K562 (cell line): ENCODE data around the gene SNX27. TPM values are rescaled to one million over a fixed set of nuclear protein-coding genes. Genes with fewer than 3 reads are reported as not detected.
A peak's percentile ranks its signal among the peaks of the same experiment; 100 is the strongest.

Experiments used
- ATF1 ChIP-seq, 2 experiments: fragments of 450-650 bp in 1 of 2; IDR thresholded peaks; 2 replicates each; pipeline ENCODE4 v1.6.1; 2016; ENCODE audit warnings: missing compliant biosample characterization in 1 of 2, missing genetic modification characterization in 1 of 2
- ATF7 ChIP-seq: fragments of 450-650 bp; IDR thresholded peaks from 2 replicates; pipeline ENCODE4 v1.7.1; 2014; ENCODE audit warnings: mild to moderate bottlenecking, moderate library complexity
- BRCA1 ChIP-seq, 2 experiments: fragments of 450-650 bp in 1 of 2; sonication (generic) in 1 of 2; formaldehyde crosslinking in 1 of 2; IDR thresholded peaks; 2 replicates each; pipeline versions ENCODE4 v1.5.0 to v1.6.1; 2017 to 2020; ENCODE audit warnings: mild to moderate bottlenecking in 1 of 2, missing genetic modification reagents in 1 of 2
- CREB3L1 ChIP-seq: fragments of 450-650 bp; IDR thresholded peaks from 2 replicates; pipeline ENCODE4 v1.6.1; 2014; ENCODE audit warnings: low read depth, mild to moderate bottlenecking, moderate library complexity, borderline replicate concordance
- DMBX1 ChIP-seq: fragments of 250-450 bp; sonication (Bioruptor Pico); IDR thresholded peaks from 2 replicates; pipeline ENCODE4 v1.8.0; 2022; ENCODE audit warnings: inconsistent platforms, mild to moderate bottlenecking, moderate library complexity, borderline replicate concordance
- EGR1 ChIP-seq: fragments of 450-650 bp; conservative IDR thresholded peaks from 2 replicates; pipeline ENCODE4 v1.6.1; 2017; ENCODE audit warnings: mild to moderate bottlenecking
- ETV1 ChIP-seq: fragments of 450-650 bp; conservative IDR thresholded peaks from 2 replicates; pipeline ENCODE4 v1.6.1; 2016; ENCODE audit warnings: missing genetic modification characterization, control low read depth, low read depth, missing compliant biosample characterization
- FOXP1 ChIP-seq: sonication (generic); formaldehyde crosslinking; IDR thresholded peaks from 2 replicates; pipeline ENCODE4 v1.8.0; 2022; ENCODE audit warnings: mild to moderate bottlenecking, missing genetic modification reagents
- MAFF ChIP-seq: IDR thresholded peaks from 2 replicates; pipeline ENCODE4 v1.6.1; 2012; ENCODE audit warnings: low read length, improper control_type of control experiment
- POLR2AphosphoS5 ChIP-seq: IDR thresholded peaks from 2 replicates; pipeline ENCODE4 v1.6.1; 2011; ENCODE audit warnings: mild to moderate bottlenecking, low read depth, low read length, moderate library complexity; ENCODE audit not compliant: control insufficient read depth, insufficient read depth
- PREB ChIP-seq: sonication (generic); formaldehyde crosslinking; IDR thresholded peaks from 2 replicates; pipeline ENCODE4 v1.8.1; 2023; ENCODE audit warnings: mild to moderate bottlenecking, missing genetic modification reagents
- SUPT5H ChIP-seq: fragments of 450-650 bp; IDR thresholded peaks from 2 replicates; pipeline ENCODE4 v1.6.1; 2016
- XRCC5 ChIP-seq: fragments of 200-400 bp; formaldehyde crosslinking; IDR thresholded peaks from 2 replicates; pipeline ENCODE4 v1.6.1; 2017; ENCODE audit warnings: low read depth, mild to moderate bottlenecking, low read length
- YY1 ChIP-seq, 3 experiments: IDR thresholded peaks; 2 replicates each; pipeline ENCODE4 v1.6.1; 2011; ENCODE audit warnings: low read length in 2 of 3, mild to moderate bottlenecking in 2 of 3, moderate library complexity in 2 of 3, borderline replicate concordance in 1 of 3, control low read depth in 1 of 3, low read depth in 1 of 3; ENCODE audit not compliant: insufficient read depth in 3 of 3, insufficient replicate concordance in 2 of 3, control insufficient read depth in 1 of 3, insufficient read length in 1 of 3; ENCODE audit errors: extremely low read depth in 1 of 3
- ZNF408 ChIP-seq: fragments of 250-450 bp; sonication (Bioruptor Pico); IDR thresholded peaks from 2 replicates; pipeline ENCODE4 v1.4.0; 2020; ENCODE audit warnings: low read depth, mild to moderate bottlenecking, moderate library complexity
- ZNF431 ChIP-seq: sonication (generic); formaldehyde crosslinking; IDR thresholded peaks from 2 replicates; pipeline ENCODE4 v1.8.0; 2022; ENCODE audit warnings: mild to moderate bottlenecking, missing genetic modification reagents
- ZNF644 ChIP-seq: fragments of 200-800 bp; sonication (Bioruptor generic); IDR thresholded peaks from 2 replicates; pipeline ENCODE4 v1.6.1; 2016; ENCODE audit warnings: low read depth, missing genetic modification characterization, missing compliant biosample characterization
- polyA plus RNA-seq, 8 experiments: library from polyadenylated mRNA; depleted of rRNA in 4 of 8; stranded (reverse) in 5 of 8; unstranded in 3 of 8; fragments of >200 nt; fragmentation: Nextera tagmentation in 2 of 8; fragmentation: Illumina TruSeq in 1 of 8; extraction: Ambion mirVana in 2 of 8; extraction: Trizol in 1 of 8; gene quantifications; 2 replicates each; pipeline versions ENCODE4 v1.2.1 to v1.2.3, GENCODE V29; 2011 to 2014; ENCODE audit warnings: inconsistent platforms in 1 of 8, missing spikeins in 1 of 8
- total RNA-seq, 7 experiments: library from RNA; depleted of rRNA in 6 of 7; stranded (reverse); fragments of >200 nt in 6 of 7; fragmentation: Illumina TruSeq in 2 of 7; extraction: Trizol in 2 of 7; gene quantifications; 2 replicates each; pipeline versions ENCODE4 v1.2.1 to v1.2.3, GENCODE V29; 2011 to 2021; ENCODE audit warnings: low replicate concordance in 1 of 7

The SNX27 gene
- total and polyA plus RNA-seq, 9 of the 15 experiments (the other 6 are each of a cell fraction or from before 2014, with no cell fraction given) = 4.5 to 18.7 (median 10.1) TPM

GRCh38 chr1:151611832-151612500, at the start of gene SNX27 (continued):
- TF ChIP-seq DMBX1 (peak; percentile 25; the same call in 1 of the 2 replicates), ETV1 (tag) (no peak), SUPT5H (no peak), CREB3L1 (peak; percentile 90), ATF1 (CRISPR knock-in tag; IDR thresholded peaks at IDR 0.05) (no peak), ATF1 (tag; IDR thresholded peaks at IDR 0.05) (peak; percentile 93), MAFF (no peak), ATF7 (peak; percentile 72), ZNF644 (tag) (0 out of 2 replicates have a peak, but pooled peaks have one; percentile 60), POLR2AphosphoS5 (peak; percentile 37; the same call in 1 of the 2 replicates), PREB (CRISPR knock-in tag) (no peak), EGR1 (peak; percentile 93), ZNF431 (CRISPR knock-in tag) (peak; percentile 67; the same call in 1 of the 2 replicates), ZNF408 (CRISPR knock-in tag) (no peak), XRCC5 (no peak), FOXP1 (CRISPR knock-in tag) (0 out of 2 replicates have a peak, but pooled peaks have one; percentile 62), BRCA1 (IDR thresholded peaks at IDR 0.05) (no peak), BRCA1 (CRISPR knock-in tag; IDR thresholded peaks at IDR 0.05) (no peak), YY1 (IDR thresholded peaks at IDR 0.05; ENCODE audit: borderline replicate concordance in 1 of 3, control insufficient read depth in 1 of 3, extremely low read depth in 1 of 3, insufficient read depth in 3 of 3, insufficient read length in 1 of 3, insufficient replicate concordance in 2 of 3, low read depth in 1 of 3, low read length in 2 of 3) (peak; percentile 74 to 90 (median 88))
- TF ChIP-seq, all 486 proteins: peak for 100
